Measurements from ENCODE around the gene CUL1.

The CUL1 gene

GRCh38 chr7:148672041-148672440, 26.7 kb upstream of the CUL1 start:
- no peak overlapping the region for H3K9ac ChIP-seq (ENCODE audit: low read length in 2 of 2)
- no peaks in the 10 kb centered on the region for H3K4me1 ChIP-seq (ENCODE audit: control insufficient read depth, insufficient read depth, low read length)
- H3K27ac ChIP-seq (ENCODE audit: low read length) = no peak overlapping the region
- no peak overlapping the region for H3K4me3 ChIP-seq (ENCODE audit: low read length in 2 of 2)
- no peaks in the 10 kb centered on the region for H3K36me3 ChIP-seq (ENCODE audit: control insufficient read depth in 2 of 2, insufficient read depth in 2 of 2, low read length in 2 of 2)
- no peaks in the 10 kb centered on the region for H3K27me3 ChIP-seq (ENCODE audit: control insufficient read depth in 1 of 2, insufficient read depth in 2 of 2, low read length in 2 of 2)
- no peaks in the 10 kb centered on the region for H3K9me3 ChIP-seq (ENCODE audit: control insufficient read depth in 2 of 2, low read length in 2 of 2)

GRCh38 chr7:148674689-148675088, 24.0 kb upstream of the CUL1 start:
- no peak overlapping the region for H3K4me3 ChIP-seq (ENCODE audit: low read length in 2 of 2)

GRCh38 chr7:148676291-148676690, 22.4 kb upstream of the CUL1 start:
- no peaks in the 10 kb centered on the region for H3K4me1 ChIP-seq (ENCODE audit: control insufficient read depth, insufficient read depth, low read length)
- H3K4me3 ChIP-seq (ENCODE audit: low read length in 2 of 2) = no peak overlapping the region
- no peaks in the 10 kb centered on the region for H3K9me3 ChIP-seq (ENCODE audit: control insufficient read depth in 2 of 2, low read length in 2 of 2)
- no peaks in the 10 kb centered on the region for H3K27me3 ChIP-seq (ENCODE audit: control insufficient read depth in 1 of 2, insufficient read depth in 2 of 2, low read length in 2 of 2)
- no peak overlapping the region for H3K9ac ChIP-seq (ENCODE audit: low read length in 2 of 2)
- no peak overlapping the region for H3K27ac ChIP-seq (ENCODE audit: low read length)
- H3K36me3 ChIP-seq (ENCODE audit: control insufficient read depth in 2 of 2, insufficient read depth in 2 of 2, low read length in 2 of 2) = no peaks in the 10 kb centered on the region

More at GRCh38 chr7:148674689-148675088, 24.0 kb upstream of the CUL1 start:
- Histone ChIP-seq H3K4me1 (ENCODE audit: control insufficient read depth, insufficient read depth, low read length) (no peaks in the 10 kb centered on the region), H3K36me3 (ENCODE audit: control insufficient read depth in 2 of 2, insufficient read depth in 2 of 2, low read length in 2 of 2) (no peaks in the 10 kb centered on the region), H3K9me3 (ENCODE audit: control insufficient read depth in 2 of 2, low read length in 2 of 2) (no peaks in the 10 kb centered on the region), H3K9ac (ENCODE audit: low read length in 2 of 2) (no peak overlapping the region), H3K27me3 (ENCODE audit: control insufficient read depth in 1 of 2, insufficient read depth in 2 of 2, low read length in 2 of 2) (no peaks in the 10 kb centered on the region), H3K27ac (ENCODE audit: low read length) (no peak overlapping the region)

- no peaks in the 10 kb centered on the region for H3K4me1 ChIP-seq (ENCODE audit: control insufficient read depth, insufficient read depth, low read length)
- no peak overlapping the region for H3K4me3 ChIP-seq (ENCODE audit: low read length in 2 of 2)
- H3K9ac ChIP-seq (ENCODE audit: low read length in 2 of 2) = no peak overlapping the region
- no peaks in the 10 kb centered on the region for H3K36me3 ChIP-seq (ENCODE audit: control insufficient read depth in 2 of 2, insufficient read depth in 2 of 2, low read length in 2 of 2)
- no peak overlapping the region for H3K27ac ChIP-seq (ENCODE audit: low read length)
- H3K9me3 ChIP-seq (ENCODE audit: control insufficient read depth in 2 of 2, low read length in 2 of 2) = no peaks in the 10 kb centered on the region
- no peaks in the 10 kb centered on the region for H3K27me3 ChIP-seq (ENCODE audit: control insufficient read depth in 1 of 2, insufficient read depth in 2 of 2, low read length in 2 of 2)
Measured at GRCh38 chr7:148681821-148682220, 16.9 kb upstream of the CUL1 start.

- Histone ChIP-seq H3K27ac (ENCODE audit: low read length) (no peak overlapping the region), H3K36me3 (ENCODE audit: control insufficient read depth in 2 of 2, insufficient read depth in 2 of 2, low read length in 2 of 2) (no peaks in the 10 kb centered on the region), H3K9ac (ENCODE audit: low read length in 2 of 2) (no peak overlapping the region), H3K4me1 (ENCODE audit: control insufficient read depth, insufficient read depth, low read length) (no peaks in the 10 kb centered on the region), H3K9me3 (ENCODE audit: control insufficient read depth in 2 of 2, low read length in 2 of 2) (no peaks in the 10 kb centered on the region), H3K27me3 (ENCODE audit: control insufficient read depth in 1 of 2, insufficient read depth in 2 of 2, low read length in 2 of 2) (no peaks in the 10 kb centered on the region), H3K4me3 (ENCODE audit: low read length in 2 of 2) (no peak overlapping the region)
Measured at GRCh38 chr7:148684289-148684830, 14.3 kb upstream of the CUL1 start.

GRCh38 chr7:148686312-148686937, 12.3 kb upstream of the CUL1 start:
- no peak overlapping the region for H3K4me3 ChIP-seq (ENCODE audit: low read length in 2 of 2)
- no peaks in the 10 kb centered on the region for H3K27me3 ChIP-seq (ENCODE audit: control insufficient read depth in 1 of 2, insufficient read depth in 2 of 2, low read length in 2 of 2)
- H3K4me1 ChIP-seq (ENCODE audit: control insufficient read depth, insufficient read depth, low read length) = no peaks in the 10 kb centered on the region
- H3K36me3 ChIP-seq (ENCODE audit: control insufficient read depth in 2 of 2, insufficient read depth in 2 of 2, low read length in 2 of 2) = no peaks in the 10 kb centered on the region
- no peak overlapping the region for H3K9ac ChIP-seq (ENCODE audit: low read length in 2 of 2)
- no peak overlapping the region for H3K27ac ChIP-seq (ENCODE audit: low read length)
- H3K9me3 ChIP-seq (ENCODE audit: control insufficient read depth in 2 of 2, low read length in 2 of 2) = no peaks in the 10 kb centered on the region

- H3K9me3 ChIP-seq (ENCODE audit: control insufficient read depth in 2 of 2, low read length in 2 of 2) = no peaks in the 10 kb centered on the region
- no peaks in the 10 kb centered on the region for H3K27me3 ChIP-seq (ENCODE audit: control insufficient read depth in 1 of 2, insufficient read depth in 2 of 2, low read length in 2 of 2)
- no peak overlapping the region for H3K4me3 ChIP-seq (ENCODE audit: low read length in 2 of 2)
- no peaks in the 10 kb centered on the region for H3K4me1 ChIP-seq (ENCODE audit: control insufficient read depth, insufficient read depth, low read length)
- H3K9ac ChIP-seq (ENCODE audit: low read length in 2 of 2) = no peak overlapping the region
- H3K36me3 ChIP-seq (ENCODE audit: control insufficient read depth in 2 of 2, insufficient read depth in 2 of 2, low read length in 2 of 2) = no peaks in the 10 kb centered on the region
- H3K27ac ChIP-seq (ENCODE audit: low read length) = no peak overlapping the region
Measured at GRCh38 chr7:148687555-148687954, 11.1 kb upstream of the CUL1 start.

- H3K27me3 ChIP-seq (ENCODE audit: control insufficient read depth in 1 of 2, insufficient read depth in 2 of 2, low read length in 2 of 2) = no peaks in the 10 kb centered on the region
- H3K9ac ChIP-seq (ENCODE audit: low read length in 2 of 2) = no peak overlapping the region
- no peaks in the 10 kb centered on the region for H3K9me3 ChIP-seq (ENCODE audit: control insufficient read depth in 2 of 2, low read length in 2 of 2)
- H3K4me3 ChIP-seq (ENCODE audit: low read length in 2 of 2) = no peak overlapping the region
- H3K36me3 ChIP-seq (ENCODE audit: control insufficient read depth in 2 of 2, insufficient read depth in 2 of 2, low read length in 2 of 2) = no peaks in the 10 kb centered on the region
- H3K4me1 ChIP-seq (ENCODE audit: control insufficient read depth, insufficient read depth, low read length) = no peaks in the 10 kb centered on the region
- H3K27ac ChIP-seq (ENCODE audit: low read length) = no peak overlapping the region
Measured at GRCh38 chr7:148688526-148688925, 10.2 kb upstream of the CUL1 start.

- peaks cover 4% of the 10 kb centered on the region for H3K4me1 ChIP-seq (ENCODE audit: control insufficient read depth, insufficient read depth, low read length)
- H3K27ac ChIP-seq (ENCODE audit: low read length) = no peak overlapping the region
- H3K9me3 ChIP-seq (ENCODE audit: control insufficient read depth in 2 of 2, low read length in 2 of 2) = no peaks in the 10 kb centered on the region
- no peak overlapping the region for H3K4me3 ChIP-seq (ENCODE audit: low read length in 2 of 2)
- no peak overlapping the region for H3K9ac ChIP-seq (ENCODE audit: low read length in 2 of 2)
- H3K36me3 ChIP-seq (ENCODE audit: control insufficient read depth in 2 of 2, insufficient read depth in 2 of 2, low read length in 2 of 2) = no peaks in the 10 kb centered on the region
- H3K27me3 ChIP-seq (ENCODE audit: control insufficient read depth in 1 of 2, insufficient read depth in 2 of 2, low read length in 2 of 2) = no peaks in the 10 kb centered on the region
Measured at GRCh38 chr7:148693651-148694050, 5.1 kb upstream of the CUL1 start.

GRCh38 chr7:148694631-148695030, 4.1 kb upstream of the CUL1 start:
- Histone ChIP-seq H3K4me3 (ENCODE audit: low read length in 2 of 2) (no peak overlapping the region), H3K9ac (ENCODE audit: low read length in 2 of 2) (no peak overlapping the region), H3K27ac (ENCODE audit: low read length) (no peak overlapping the region), H3K36me3 (ENCODE audit: control insufficient read depth in 2 of 2, insufficient read depth in 2 of 2, low read length in 2 of 2) (no peaks in the 10 kb centered on the region), H3K27me3 (ENCODE audit: control insufficient read depth in 1 of 2, insufficient read depth in 2 of 2, low read length in 2 of 2) (no peaks in the 10 kb centered on the region), H3K9me3 (ENCODE audit: control insufficient read depth in 2 of 2, low read length in 2 of 2) (no peaks in the 10 kb centered on the region), H3K4me1 (ENCODE audit: control insufficient read depth, insufficient read depth, low read length) (peaks cover 4% of the 10 kb centered on the region)

- Histone ChIP-seq H3K36me3 (ENCODE audit: control insufficient read depth in 2 of 2, insufficient read depth in 2 of 2, low read length in 2 of 2) (no peaks in the 10 kb centered on the region), H3K4me1 (ENCODE audit: control insufficient read depth, insufficient read depth, low read length) (peaks cover 7% of the 10 kb centered on the region), H3K9ac (ENCODE audit: low read length in 2 of 2) (no peak overlapping the region), H3K27ac (ENCODE audit: low read length) (no peak overlapping the region), H3K9me3 (ENCODE audit: control insufficient read depth in 2 of 2, low read length in 2 of 2) (no peaks in the 10 kb centered on the region), H3K27me3 (ENCODE audit: control insufficient read depth in 1 of 2, insufficient read depth in 2 of 2, low read length in 2 of 2) (no peaks in the 10 kb centered on the region), H3K4me3 (ENCODE audit: low read length in 2 of 2) (no peak overlapping the region)
Measured at GRCh38 chr7:148695953-148696352, 2.8 kb upstream of the CUL1 start.
